GM12864 (cell line): ENCODE results near the gene EXOC3L2.

Experiments
- DNase-seq: peaks from one replicate; pipeline ENCODE4 v3.0.0-alpha.2; 2011; ENCODE audit warnings: low read depth
- H3K4me3 ChIP-seq: 2 replicates; pipeline ENCODE4 v1.5.1; 2011; ENCODE audit warnings: mild to moderate bottlenecking, low read depth, low read length, control low read depth
- CTCF ChIP-seq: IDR thresholded peaks from 2 replicates; pipeline ENCODE4 v1.5.1; 2011; ENCODE audit warnings: low read depth, mild to moderate bottlenecking, moderate library complexity, low read length, control low read depth, inconsistent platforms; ENCODE audit errors: missing control alignments

The EXOC3L2 gene

GRCh38 chr19:45223879-45224278 is 21.3 kb downstream of the EXOC3L2 start:
- TF ChIP-seq CTCF = no peak
- no peak for DNase-seq
- no peak overlapping the region for H3K4me3 ChIP-seq

GRCh38 chr19:45222724-45223123 is 22.5 kb downstream of the EXOC3L2 start:
- no peak for TF ChIP-seq CTCF
- no peak for DNase-seq
- H3K4me3 ChIP-seq = no peak overlapping the region

GRCh38 chr19:45218911-45219743 is 26.1 kb downstream of the EXOC3L2 start:
- H3K4me3 ChIP-seq = no peak overlapping the region
- no peak for TF ChIP-seq CTCF
- DNase-seq = peak; percentile 16

GRCh38 chr19:45218426-45218825 is 26.8 kb downstream of the EXOC3L2 start:
- H3K4me3 ChIP-seq = no peak overlapping the region
- no peak for TF ChIP-seq CTCF
- no peak for DNase-seq

GRCh38 chr19:45217957-45218334 is 27.3 kb downstream of the EXOC3L2 start:
- no peak overlapping the region for H3K4me3 ChIP-seq
- TF ChIP-seq CTCF = no peak
- DNase-seq = no peak

GRCh38 chr19:45217193-45217956 is 27.8 kb downstream of the EXOC3L2 start:
- TF ChIP-seq CTCF = no peak
- DNase-seq = no peak
- no peak overlapping the region for H3K4me3 ChIP-seq
